GM21381 (cell line): ENCODE measurements around the gene AQP7.
"Not testable (repeated sequence)": the region's sequence is repeated elsewhere in the genome, so short reads cannot be mapped to it uniquely, and the experiment has no call there.

ENCODE experiments used
- ATAC-seq: cut with Tn5 transposase; IDR thresholded peaks from one replicate; pipeline ENCODE4 v1.9.1; 2021; ENCODE audit warnings: mild to moderate bottlenecking, moderate library complexity; ENCODE audit not compliant: unreplicated experiment

Gene AQP7

GRCh38 chr9:33377089-33377715 is 25.2 kb downstream of the AQP7 start:
- ATAC-seq = no peak

GRCh38 chr9:33375841-33376321 is 26.5 kb downstream of the AQP7 start:
- ATAC-seq = no peak

- ATAC-seq = no peak
These were observed 27.0 kb downstream of the AQP7 start for GRCh38 chr9:33375238-33375840.

GRCh38 chr9:33374634-33375237 is 27.6 kb downstream of the AQP7 start:
- ATAC-seq = peak; percentile 57

GRCh38 chr9:33374190-33374589 is 28.2 kb downstream of the AQP7 start:
- ATAC-seq = no peak

GRCh38 chr9:33372900-33373299 is 29.5 kb downstream of the AQP7 start:
- ATAC-seq = no peak

- ATAC-seq = no peak
These were observed 35.3 kb downstream of the AQP7 start for GRCh38 chr9:33366979-33367480.

GRCh38 chr9:33364814-33365213 is 37.6 kb downstream of the AQP7 start:
- not testable (repeated sequence) for ATAC-seq

- ATAC-seq = no peak
These were observed 38.2 kb downstream of the AQP7 start for GRCh38 chr9:33364127-33364526.

GRCh38 chr9:33358641-33359040 is 43.7 kb downstream of the AQP7 start:
- not testable (repeated sequence) for ATAC-seq

GRCh38 chr9:33355933-33356332 is 46.4 kb downstream of the AQP7 start:
- ATAC-seq = no peak

- ATAC-seq = no peak
These were observed 47.6 kb downstream of the AQP7 start for GRCh38 chr9:33354651-33355211.

- ATAC-seq = no peak
These were observed 50.8 kb downstream of the AQP7 start for GRCh38 chr9:33351547-33351946.

- no peak for ATAC-seq
These were observed 52.1 kb downstream of the AQP7 start for GRCh38 chr9:33350310-33350709.

- no peak for ATAC-seq
These were observed 52.6 kb downstream of the AQP7 start for GRCh38 chr9:33349743-33350142.

GRCh38 chr9:33348998-33349397 is 53.4 kb downstream of the AQP7 start:
- no peak for ATAC-seq

GRCh38 chr9:33346564-33346963 is 55.8 kb downstream of the AQP7 start:
- no peak for ATAC-seq

- no peak for ATAC-seq
These were observed 58.2 kb downstream of the AQP7 start for GRCh38 chr9:33344145-33344544.

- ATAC-seq = no peak
These were observed 61.2 kb downstream of the AQP7 start for GRCh38 chr9:33341182-33341581.

- no peak for ATAC-seq
These were observed 62.2 kb downstream of the AQP7 start for GRCh38 chr9:33340186-33340585.
